Measurements from ENCODE around the gene PRM3. TPM values are rescaled to one million over a fixed set of nuclear protein-coding genes. Genes with fewer than 3 reads are reported as not detected.

Gene PRM3
- total and polyA plus RNA-seq, 2 of the 8 experiments (the other 6 are each of a cell fraction or from before 2014, with no cell fraction given) = not detected

DNA sequence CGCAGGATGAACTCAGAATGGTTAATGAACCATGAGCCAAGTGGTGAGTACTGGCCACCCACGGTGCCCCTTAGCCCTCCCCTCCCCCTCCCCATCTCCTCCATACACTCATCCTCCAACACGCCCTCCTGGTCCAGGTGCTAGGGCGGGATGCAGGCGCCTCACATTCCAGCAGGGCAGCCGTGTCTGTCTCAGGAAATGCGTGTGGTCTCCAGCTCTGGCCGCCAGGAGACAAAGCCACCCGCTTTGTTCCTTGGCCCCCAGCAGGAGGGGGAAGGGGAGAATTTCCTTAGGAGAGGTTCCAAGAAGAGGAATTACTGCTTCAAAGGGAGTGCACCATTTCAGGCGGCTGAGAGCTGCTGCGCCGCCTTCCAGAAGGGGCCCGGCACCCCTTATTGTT, 42.1 kb upstream of the PRM3 start (continued):
- TF ChIP-seq CHD1 (IDR thresholded peaks at IDR 0.05; ENCODE audit: low read depth, low read length) (no peak), TAF7 (optimal IDR thresholded peaks at IDR 0.05; ENCODE audit: borderline replicate concordance, low read depth, low read length) (no peak), EZH2 (IDR thresholded peaks at IDR 0.05; ENCODE audit: low read depth, low read length, severe bottlenecking) (no peak), SIN3A (conservative IDR thresholded peaks at IDR 0.05 in 1 of 2, IDR thresholded peaks at IDR 0.05 in 1 of 2; ENCODE audit: low read depth in 1 of 2, low read length in 2 of 2) (peak; percentile 60 to 78; a peak in 2 of 4 replicates), TCF12 (IDR thresholded peaks at IDR 0.05; ENCODE audit: low read depth, low read length) (peak; percentile 99)
